PFSK-1 (cell line): Measurements from ENCODE around the gene ETFBKMT. TPM values are rescaled to one million over a fixed set of nuclear protein-coding genes. Genes with fewer than 3 reads are reported as not detected.

Experiments
- FOXP2 ChIP-seq: optimal IDR thresholded peaks from 2 replicates; pipeline ENCODE3; 2011; ENCODE audit warnings: borderline replicate concordance, control low read depth, inconsistent platforms; ENCODE audit not compliant: insufficient read depth; ENCODE audit errors: extremely low read length, extremely low read depth
- POLR2AphosphoS5 ChIP-seq: IDR thresholded peaks from 2 replicates; pipeline ENCODE4 v1.6.1; 2012; ENCODE audit warnings: low read depth, mild to moderate bottlenecking, control low read depth, low read length, moderate library complexity
- SIN3A ChIP-seq: IDR thresholded peaks from 2 replicates; pipeline ENCODE4 v1.6.1; 2012; ENCODE audit warnings: mild to moderate bottlenecking, low read length, moderate library complexity, borderline replicate concordance; ENCODE audit not compliant: insufficient read depth
- TAF1 ChIP-seq: IDR thresholded peaks from 2 replicates; pipeline ENCODE4 v1.6.1; 2012; ENCODE audit warnings: low read length, control low read depth, borderline replicate concordance; ENCODE audit not compliant: insufficient read depth
- polyA plus RNA-seq: library from polyadenylated mRNA; unstranded; fragments of >200 nt; gene quantifications from one replicate; pipeline ENCODE4 v1.2.1, GENCODE V29; 2012; ENCODE audit warnings: low read depth, missing spikeins; ENCODE audit not compliant: insufficient read length
- TF ChIP-seq, protein P1 (sequence below), 2 experiments: IDR thresholded peaks; 2 replicates each; pipeline versions ENCODE4 v1.6.1 to v1.8.0; 2011 to 2012; ENCODE audit warnings: low read depth in 2 of 2, low read length in 2 of 2, control low read depth in 1 of 2, inconsistent platforms in 1 of 2, mild to moderate bottlenecking in 1 of 2, moderate library complexity in 1 of 2; ENCODE audit not compliant: insufficient read depth in 1 of 2

ETFBKMT gene, protein sequence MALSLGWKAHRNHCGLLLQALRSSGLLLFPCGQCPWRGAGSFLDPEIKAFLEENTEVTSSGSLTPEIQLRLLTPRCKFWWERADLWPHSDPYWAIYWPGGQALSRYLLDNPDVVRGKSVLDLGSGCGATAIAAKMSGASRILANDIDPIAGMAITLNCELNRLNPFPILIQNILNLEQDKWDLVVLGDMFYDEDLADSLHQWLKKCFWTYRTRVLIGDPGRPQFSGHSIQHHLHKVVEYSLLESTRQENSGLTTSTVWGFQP
- 0.50 TPM for polyA plus RNA-seq

- TF ChIP-seq TAF1 (no peak), FOXP2 (peak; percentile 21), POLR2AphosphoS5 (peak; percentile 88), SIN3A (0 out of 2 replicates have a peak, but pooled peaks have one; percentile 9)
- TF ChIP-seq, protein P1, sequence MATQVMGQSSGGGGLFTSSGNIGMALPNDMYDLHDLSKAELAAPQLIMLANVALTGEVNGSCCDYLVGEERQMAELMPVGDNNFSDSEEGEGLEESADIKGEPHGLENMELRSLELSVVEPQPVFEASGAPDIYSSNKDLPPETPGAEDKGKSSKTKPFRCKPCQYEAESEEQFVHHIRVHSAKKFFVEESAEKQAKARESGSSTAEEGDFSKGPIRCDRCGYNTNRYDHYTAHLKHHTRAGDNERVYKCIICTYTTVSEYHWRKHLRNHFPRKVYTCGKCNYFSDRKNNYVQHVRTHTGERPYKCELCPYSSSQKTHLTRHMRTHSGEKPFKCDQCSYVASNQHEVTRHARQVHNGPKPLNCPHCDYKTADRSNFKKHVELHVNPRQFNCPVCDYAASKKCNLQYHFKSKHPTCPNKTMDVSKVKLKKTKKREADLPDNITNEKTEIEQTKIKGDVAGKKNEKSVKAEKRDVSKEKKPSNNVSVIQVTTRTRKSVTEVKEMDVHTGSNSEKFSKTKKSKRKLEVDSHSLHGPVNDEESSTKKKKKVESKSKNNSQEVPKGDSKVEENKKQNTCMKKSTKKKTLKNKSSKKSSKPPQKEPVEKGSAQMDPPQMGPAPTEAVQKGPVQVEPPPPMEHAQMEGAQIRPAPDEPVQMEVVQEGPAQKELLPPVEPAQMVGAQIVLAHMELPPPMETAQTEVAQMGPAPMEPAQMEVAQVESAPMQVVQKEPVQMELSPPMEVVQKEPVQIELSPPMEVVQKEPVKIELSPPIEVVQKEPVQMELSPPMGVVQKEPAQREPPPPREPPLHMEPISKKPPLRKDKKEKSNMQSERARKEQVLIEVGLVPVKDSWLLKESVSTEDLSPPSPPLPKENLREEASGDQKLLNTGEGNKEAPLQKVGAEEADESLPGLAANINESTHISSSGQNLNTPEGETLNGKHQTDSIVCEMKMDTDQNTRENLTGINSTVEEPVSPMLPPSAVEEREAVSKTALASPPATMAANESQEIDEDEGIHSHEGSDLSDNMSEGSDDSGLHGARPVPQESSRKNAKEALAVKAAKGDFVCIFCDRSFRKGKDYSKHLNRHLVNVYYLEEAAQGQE (IDR thresholded peaks at IDR 0.05; ENCODE audit: insufficient read depth in 1 of 2, low read depth in 2 of 2, low read length in 2 of 2) = no peak
These were observed at the start of gene ETFBKMT for GRCh38 chr12:31659087-31659942. ETFBKMT (plus strand) TSS chr12:31659688; CDS start chr12:31661954, 2,266 bp downstream.

- TF ChIP-seq SIN3A (no peak), TAF1 (no peak), POLR2AphosphoS5 (no peak), FOXP2 (no peak)
- TF ChIP-seq, protein P1 (IDR thresholded peaks at IDR 0.05; ENCODE audit: insufficient read depth in 1 of 2, low read depth in 2 of 2, low read length in 2 of 2) = no peak
These were observed 46.7 kb upstream of the ETFBKMT start for GRCh38 chr12:31612819-31613218.

GRCh38 chr12:31618228-31619025 is 41.1 kb upstream of the ETFBKMT start:
- TF ChIP-seq SIN3A = no peak
- TF ChIP-seq TAF1 = no peak
- TF ChIP-seq POLR2AphosphoS5 = no peak
- TF ChIP-seq, protein P1 (IDR thresholded peaks at IDR 0.05; ENCODE audit: insufficient read depth in 1 of 2, low read depth in 2 of 2, low read length in 2 of 2) = no peak
- TF ChIP-seq FOXP2 = no peak

GRCh38 chr12:31620311-31620710 is 39.2 kb upstream of the ETFBKMT start:
- no peak for TF ChIP-seq TAF1
- no peak for TF ChIP-seq SIN3A
- no peak for TF ChIP-seq FOXP2
- TF ChIP-seq, protein P1 (IDR thresholded peaks at IDR 0.05; ENCODE audit: insufficient read depth in 1 of 2, low read depth in 2 of 2, low read length in 2 of 2) = no peak
- TF ChIP-seq POLR2AphosphoS5 = no peak
